GM12878 (cell line): Measurements from ENCODE around the gene FAM98C. TPM values are rescaled to one million over a fixed set of nuclear protein-coding genes. Genes with fewer than 3 reads are reported as not detected.

Experiments used
- ATAC-seq: fragments of 200-7000 bp; cut with Tn5 transposase; 3 replicates; pipeline ENCODE4 v1.9.1; 2020; ENCODE audit warnings: mild to moderate bottlenecking, moderate library complexity
- BruUV-seq: library from RNA; stranded (reverse); fragments of 400-500 nt; replicated peaks from 2 replicates; lab custom pipeline; 2021; lab: Mats Ljungman, UMichigan
- CTCF ChIA-PET: fragments of 300-600 bp; sonication (Branson Sonifier 250); formaldehyde crosslinking; extraction: SDS; loops from one replicate; lab custom pipeline; 2021; ENCODE audit warnings: inconsistent platforms; lab: Yijun Ruan, JAX
- POLR2A ChIA-PET: fragments of 350-600 bp; formaldehyde crosslinking; extraction: SDS; loops from one replicate; lab custom pipeline; 2021; ENCODE audit warnings: inconsistent platforms; lab: Charles Lee
- RAD21 ChIA-PET: fragments of 300-600 bp; sonication (Branson Sonifier 250); formaldehyde crosslinking; loops from one replicate; lab custom pipeline; 2023; ENCODE audit warnings: antibody characterized with exemption; ENCODE audit not compliant: unreplicated experiment; lab: Charles Lee
- SMC1A ChIA-PET: fragments of 300-600 bp; sonication (Branson Sonifier 250); formaldehyde crosslinking; loops from one replicate; lab custom pipeline; 2023; ENCODE audit not compliant: unreplicated experiment, uncharacterized antibody; lab: Charles Lee
- DNase-seq: peaks from one replicate; pipeline ENCODE4 v3.0.0-alpha.2; 2011; ENCODE audit warnings: low read depth, low spot score
- FAIRE-seq: peaks from 3 replicates; lab custom pipeline; 2011; peaks lifted over from hg19 to GRCh38; lab: Jason Lieb, UNC
- H2AFZ ChIP-seq: 2 replicates; pipeline ENCODE4 v1.6.0; 2011; ENCODE audit warnings: low read depth, low read length, control low read depth; ENCODE audit not compliant: control insufficient read depth
- H3K27ac ChIP-seq: 2 replicates; pipeline ENCODE4 v1.5.1; 2011; ENCODE audit warnings: control low read depth; ENCODE audit not compliant: control insufficient read depth, insufficient read depth
- H3K27me3 ChIP-seq, 2 experiments: replicated peaks in 1 of 2; 2 replicates each; pipeline versions ENCODE4 v1.6.0 to v1.6.1; 2011; ENCODE audit warnings: low read length in 1 of 2; ENCODE audit not compliant: control insufficient read depth in 2 of 2, insufficient read depth in 2 of 2
- H3K36me3 ChIP-seq, 2 experiments: 2 replicates each; pipeline ENCODE4 v1.5.1; 2011; ENCODE audit warnings: low read length in 1 of 2; ENCODE audit not compliant: control insufficient read depth in 2 of 2, insufficient read depth in 2 of 2
- H3K4me1 ChIP-seq: 2 replicates; pipeline ENCODE4 v1.6.1; 2011; ENCODE audit warnings: mild to moderate bottlenecking, low read length, moderate library complexity, mixed read lengths; ENCODE audit not compliant: control insufficient read depth, insufficient read depth
- H3K4me2 ChIP-seq: 2 replicates; pipeline ENCODE4 v1.6.0; 2011; ENCODE audit warnings: control low read depth; ENCODE audit not compliant: control insufficient read depth, insufficient read depth
- H3K4me3 ChIP-seq: fragments of 200-600 bp; sonication (generic); 2 replicates; pipeline ENCODE4 v1.5.1; 2016
- H3K79me2 ChIP-seq: 2 replicates; pipeline ENCODE4 v1.6.0; 2011; ENCODE audit warnings: low read length; ENCODE audit not compliant: control insufficient read depth, insufficient read depth
- H3K9ac ChIP-seq: 2 replicates; pipeline ENCODE4 v1.8.0; 2011; ENCODE audit warnings: low read length, control low read depth, mixed read lengths; ENCODE audit not compliant: control insufficient read depth, insufficient read depth
- H3K9me3 ChIP-seq: replicated peaks from 3 replicates; pipeline ENCODE4 v1.5.1; 2011; ENCODE audit warnings: mild to moderate bottlenecking, low read length; ENCODE audit not compliant: control insufficient read depth, insufficient read depth
- H4K20me1 ChIP-seq: 2 replicates; pipeline ENCODE4 v1.6.0; 2011; ENCODE audit not compliant: control insufficient read depth, insufficient read depth
- BHLHE40 ChIP-seq, 2 experiments: fragments of 450-650 bp in 1 of 2; IDR thresholded peaks; 2 replicates each; pipeline ENCODE4 v1.6.1; 2011 to 2017; ENCODE audit warnings: low read depth in 2 of 2, borderline replicate concordance in 1 of 2, improper control_type of control experiment in 1 of 2, low read length in 1 of 2, mild to moderate bottlenecking in 1 of 2
- DPF2 ChIP-seq: fragments of 450-650 bp; IDR thresholded peaks from 2 replicates; pipeline ENCODE4 v1.6.1; 2017; ENCODE audit warnings: mild to moderate bottlenecking
- FOXK2 ChIP-seq: fragments of 450-650 bp; IDR thresholded peaks from 2 replicates; pipeline ENCODE4 v1.6.1; 2017; ENCODE audit warnings: mild to moderate bottlenecking, moderate library complexity
- IRF5 ChIP-seq: fragments of 450-650 bp; IDR thresholded peaks from 2 replicates; pipeline ENCODE4 v1.6.1; 2017; ENCODE audit warnings: borderline replicate concordance
- MYC ChIP-seq: IDR thresholded peaks from 2 replicates; pipeline ENCODE4 v1.6.1; 2011; ENCODE audit warnings: mild to moderate bottlenecking, low read length, moderate library complexity, inconsistent platforms; ENCODE audit not compliant: insufficient read depth, insufficient replicate concordance, insufficient read length, severe bottlenecking
- PKNOX1 ChIP-seq: fragments of 450-650 bp; IDR thresholded peaks from 2 replicates; pipeline ENCODE4 v1.6.1; 2016; ENCODE audit warnings: mild to moderate bottlenecking
- RELA ChIP-seq: fragments of 450-650 bp; IDR thresholded peaks from 2 replicates; pipeline ENCODE4 v1.8.0; 2014; ENCODE audit warnings: borderline replicate concordance; ENCODE audit not compliant: partially characterized antibody
- TCF12 ChIP-seq: IDR thresholded peaks from 2 replicates; pipeline ENCODE4 v1.6.1; 2011; ENCODE audit warnings: low read depth, mild to moderate bottlenecking, low read length
- WGBS: methylation state at CpG from one replicate; pipeline ENCODE4 v1.1.6; 2016; ENCODE audit warnings: low lambda C conversion rate; ENCODE audit not compliant: insufficient replicate concordance, insufficient coverage; ENCODE audit errors: missing lambda C conversion rate; 5-methylcytosine and 5-hydroxymethylcytosine counted together
- in situ Hi-C: fragments of 300-500 bp; cut with MboI; formaldehyde crosslinking; loops from 9 replicates; pipeline ENCODE4 v1.14.3; 2018; ENCODE audit warnings: mixed read lengths
- intact Hi-C: fragments of 100-400 bp; cut with micrococcal nuclease; formaldehyde crosslinking; loops from one replicate; pipeline ENCODE4 v1.14.2; 2022; ENCODE audit not compliant: unreplicated experiment
- polyA plus RNA-seq, 11 experiments: library from polyadenylated mRNA; depleted of rRNA in 4 of 11; unstranded in 6 of 11; stranded (reverse) in 5 of 11; fragments of >200 nt; fragmentation: Nextera tagmentation in 4 of 11; fragmentation: Illumina TruSeq in 1 of 11; extraction: Ambion mirVana in 4 of 11; extraction: Trizol in 1 of 11; gene quantifications; 1 replicate in 1 of 11; 2 replicates in 10 of 11; pipeline versions ENCODE4 v1.2.1 to v1.2.3, GENCODE V29; 2011 to 2016; ENCODE audit warnings: inconsistent platforms in 2 of 11, missing spikeins in 2 of 11, low read depth in 1 of 11
- total RNA-seq, 4 experiments: library from RNA; depleted of rRNA in 3 of 4; stranded (reverse); fragments of >200 nt in 3 of 4; fragmentation: Illumina TruSeq in 1 of 4; extraction: Trizol in 1 of 4; gene quantifications; 2 replicates each; pipeline versions ENCODE4 v1.2.1 to v1.2.3, GENCODE V29; 2013 to 2021

Gene FAM98C
- total and polyA plus RNA-seq, 10 of the 15 experiments (the other 5 are each of a cell fraction or from before 2014, with no cell fraction given), result 1.4 to 17.2 (median 9.5) TPM

GRCh38 chr19:38429811-38430156 lies 26.9 kb downstream of the FAM98C start:
- ChIA-PET RAD21 (no interaction called here), SMC1A (no interaction called here), CTCF (no interaction called here), POLR2A (no interaction called here)
- Histone ChIP-seq H3K9ac (no peak overlapping the region), H3K4me2 (no peak overlapping the region), H2AFZ (no peak overlapping the region), H3K9me3 (no peaks in the 10 kb centered on the region), H4K20me1 (no peaks in the 10 kb centered on the region), H3K4me3 (no peak overlapping the region), H3K4me1 (peaks cover 16% of the 10 kb centered on the region), H3K27me3 (no peaks in the 10 kb centered on the region), H3K79me2 (no peaks in the 10 kb centered on the region), H3K36me3 (no peaks in the 10 kb centered on the region), H3K27ac (no peak overlapping the region)
- 46% methylated on average over 2 of the region's 2 CpGs for WGBS
- FAIRE-seq, result no peak
- TF ChIP-seq RELA, result no peak
- no peak for TF ChIP-seq MYC
- no peak for TF ChIP-seq TCF12
- TF ChIP-seq FOXK2, result no peak
- peak; percentile 55; the same call in 1 of the 2 replicates for TF ChIP-seq PKNOX1
- TF ChIP-seq BHLHE40 (IDR thresholded peaks at IDR 0.05; ENCODE audit: borderline replicate concordance in 1 of 2, low read depth in 2 of 2, low read length in 1 of 2), result no peak
- TF ChIP-seq DPF2, result no peak
- DNase-seq, result no peak
- in situ Hi-C loops (no loop called here), intact Hi-C loops (no loop called here)
- no peak for ATAC-seq
- no TSS peak for BruUV-seq

GRCh38 chr19:38430931-38431330 lies 28.0 kb downstream of the FAM98C start:
- no peaks in the 10 kb centered on the region for H3K27me3 ChIP-seq
- no TSS peak for BruUV-seq
- FAIRE-seq (no peak), DNase-seq (no peak)
- no peak overlapping the region for H3K4me3 ChIP-seq
- no peaks in the 10 kb centered on the region for H4K20me1 ChIP-seq
- TF ChIP-seq MYC (no peak), IRF5 (no peak)
- TF ChIP-seq, all 136 proteins: peak for 0
- SMC1A ChIA-PET, result no interaction called here
- Histone ChIP-seq H3K27ac (no peak overlapping the region), H3K4me2 (no peak overlapping the region), H3K4me1 (peaks cover 13% of the 10 kb centered on the region), H3K9me3 (no peaks in the 10 kb centered on the region), H3K9ac (no peak overlapping the region), H2AFZ (no peak overlapping the region), H3K36me3 (no peaks in the 10 kb centered on the region), H3K79me2 (no peaks in the 10 kb centered on the region)
- no peak for ATAC-seq
- CTCF ChIA-PET, result interaction anchor here (1.1 kb wide), 1 partner anchor 113 kb away, joined by 3 read pairs; no protein-coding TSS in a partner anchor
- 60% methylated on average over 7 of the region's 7 CpGs for WGBS
- in situ Hi-C loops (no loop called here), intact Hi-C loops (no loop called here)
- RAD21 ChIA-PET, result no interaction called here
- POLR2A ChIA-PET, result no interaction called here
